Activated effector memory CD4-positive, alpha-beta T cell treated with Interleukin-2 at 50 U/mL for 16 hours (primary cell): Measurements from ENCODE around the gene TTLL1.
A peak's percentile ranks its signal among the peaks of the same experiment; 100 is the strongest.
"Not testable (repeated sequence)": the region's sequence is repeated elsewhere in the genome, so short reads cannot be mapped to it uniquely, and the experiment has no call there.

Experiments
- DNase-seq: peaks from one replicate; pipeline ENCODE4 v3.0.0-alpha.2; 2020

TTLL1 gene

GRCh38 chr22:43060183-43060582 lies 29.0 kb downstream of the TTLL1 start:
- no peak for DNase-seq

GRCh38 chr22:43057641-43058040 lies 31.6 kb downstream of the TTLL1 start:
- DNase-seq = no peak

- DNase-seq = no peak
These were observed 36.0 kb downstream of the TTLL1 start for GRCh38 chr22:43053176-43053575.

- no peak for DNase-seq
These were observed 38.2 kb downstream of the TTLL1 start for GRCh38 chr22:43050995-43051394.

GRCh38 chr22:43047605-43048004 lies 41.6 kb downstream of the TTLL1 start:
- DNase-seq = no peak

GRCh38 chr22:43044290-43044712 lies 44.9 kb downstream of the TTLL1 start:
- no peak for DNase-seq

GRCh38 chr22:43042101-43042780 lies 47.0 kb downstream of the TTLL1 start:
- DNase-seq = no peak

- no peak for DNase-seq
These were observed 49.4 kb downstream of the TTLL1 start for GRCh38 chr22:43039800-43040199.

- DNase-seq = no peak
These were observed 50.9 kb downstream of the TTLL1 start for GRCh38 chr22:43038325-43038724.

- DNase-seq = no peak
These were observed 52.8 kb downstream of the TTLL1 start for GRCh38 chr22:43036282-43036829.

- DNase-seq = no peak
These were observed 53.9 kb downstream of the TTLL1 start for GRCh38 chr22:43035250-43035649.

- DNase-seq = no peak
These were observed 57.6 kb downstream of the TTLL1 start for GRCh38 chr22:43031617-43032016.

GRCh38 chr22:43018615-43019014 lies 70.6 kb downstream of the TTLL1 start:
- DNase-seq = no peak

- no peak for DNase-seq
These were observed 71.4 kb downstream of the TTLL1 start for GRCh38 chr22:43017525-43018460.

GRCh38 chr22:43016150-43016549 lies 73.0 kb downstream of the TTLL1 start:
- DNase-seq = not testable (repeated sequence)

GRCh38 chr22:43015677-43016042 lies 73.5 kb downstream of the TTLL1 start:
- DNase-seq = no peak

GRCh38 chr22:43014869-43015676 lies 74.1 kb downstream of the TTLL1 start, which contains the start of gene PACSIN2:
Gene PACSIN2, minus strand, starts transcription at chr22:43015149. Its CDS starts 103,069 bp downstream, at chr22:42912080.
- peak; percentile 98 for DNase-seq

- peak; percentile 13 for DNase-seq
These were observed 74.8 kb downstream of the TTLL1 start for GRCh38 chr22:43014316-43014868.

- no peak for DNase-seq
These were observed 75.6 kb downstream of the TTLL1 start for GRCh38 chr22:43013355-43014315.

GRCh38 chr22:43012390-43012789 lies 76.8 kb downstream of the TTLL1 start:
- no peak for DNase-seq

GRCh38 chr22:43011079-43011478 lies 78.1 kb downstream of the TTLL1 start:
- DNase-seq = no peak
